ENCODE data around the gene FBXO28. TPM values are rescaled to one million over a fixed set of nuclear protein-coding genes. Genes with fewer than 3 reads are reported as not detected.

The FBXO28 gene
- total RNA-seq, 1 donor from 2014 or later = 40.6 TPM

GRCh38 chr1:224127925-224128819 is 14.3 kb downstream of the FBXO28 start:
- TF ChIP-seq CTCF (IDR thresholded peaks at IDR 0.05; ENCODE audit: unreplicated experiment) = no peak
- Mint-ChIP-seq H3K27ac (ENCODE audit: unreplicated experiment) (no peak overlapping the region), H3K9me3 (ENCODE audit: unreplicated experiment) (no peaks in the 10 kb centered on the region), H3K36me3 (ENCODE audit: low read depth, unreplicated experiment) (peaks cover 28% of the 10 kb centered on the region), H3K4me3 (ENCODE audit: unreplicated experiment) (no peak overlapping the region), H3K4me1 (ENCODE audit: unreplicated experiment) (no peaks in the 10 kb centered on the region), H3K27me3 (ENCODE audit: unreplicated experiment) (no peaks in the 10 kb centered on the region)
- DNase-seq (ENCODE audit: low spot score) = no peak

- peak overlapping the region; percentile 67 for H3K4me3 Mint-ChIP-seq (ENCODE audit: unreplicated experiment)
- H3K27me3 Mint-ChIP-seq (ENCODE audit: unreplicated experiment) = no peaks in the 10 kb centered on the region
- no peaks in the 10 kb centered on the region for H3K9me3 Mint-ChIP-seq (ENCODE audit: unreplicated experiment)
- no peak for DNase-seq (ENCODE audit: low spot score)
- no peak for TF ChIP-seq CTCF (IDR thresholded peaks at IDR 0.05; ENCODE audit: unreplicated experiment)
- peaks cover 28% of the 10 kb centered on the region for H3K36me3 Mint-ChIP-seq (ENCODE audit: low read depth, unreplicated experiment)
- no peak overlapping the region for H3K27ac Mint-ChIP-seq (ENCODE audit: unreplicated experiment)
- H3K4me1 Mint-ChIP-seq (ENCODE audit: unreplicated experiment) = no peaks in the 10 kb centered on the region
Observed at GRCh38 chr1:224131253-224131652, 17.3 kb downstream of the FBXO28 start.

GRCh38 chr1:224132901-224133300 is 19.0 kb downstream of the FBXO28 start:
- H3K27ac Mint-ChIP-seq (ENCODE audit: unreplicated experiment) = no peak overlapping the region
- no peaks in the 10 kb centered on the region for H3K4me1 Mint-ChIP-seq (ENCODE audit: unreplicated experiment)
- H3K36me3 Mint-ChIP-seq (ENCODE audit: low read depth, unreplicated experiment) = peaks cover 25% of the 10 kb centered on the region
- no peak for DNase-seq (ENCODE audit: low spot score)
- H3K4me3 Mint-ChIP-seq (ENCODE audit: unreplicated experiment) = no peak overlapping the region
- no peaks in the 10 kb centered on the region for H3K9me3 Mint-ChIP-seq (ENCODE audit: unreplicated experiment)
- no peaks in the 10 kb centered on the region for H3K27me3 Mint-ChIP-seq (ENCODE audit: unreplicated experiment)
- TF ChIP-seq CTCF (IDR thresholded peaks at IDR 0.05; ENCODE audit: unreplicated experiment) = no peak

GRCh38 chr1:224133741-224134299 is 19.9 kb downstream of the FBXO28 start:
- H3K4me3 Mint-ChIP-seq (ENCODE audit: unreplicated experiment) = no peak overlapping the region
- DNase-seq (ENCODE audit: low spot score) = no peak
- H3K9me3 Mint-ChIP-seq (ENCODE audit: unreplicated experiment) = no peaks in the 10 kb centered on the region
- no peaks in the 10 kb centered on the region for H3K4me1 Mint-ChIP-seq (ENCODE audit: unreplicated experiment)
- no peak for TF ChIP-seq CTCF (IDR thresholded peaks at IDR 0.05; ENCODE audit: unreplicated experiment)
- no peaks in the 10 kb centered on the region for H3K27me3 Mint-ChIP-seq (ENCODE audit: unreplicated experiment)
- H3K27ac Mint-ChIP-seq (ENCODE audit: unreplicated experiment) = no peak overlapping the region
- H3K36me3 Mint-ChIP-seq (ENCODE audit: low read depth, unreplicated experiment) = peaks cover 25% of the 10 kb centered on the region

GRCh38 chr1:224137518-224137917 is 23.6 kb downstream of the FBXO28 start:
- H3K9me3 Mint-ChIP-seq (ENCODE audit: unreplicated experiment) = no peaks in the 10 kb centered on the region
- no peaks in the 10 kb centered on the region for H3K27me3 Mint-ChIP-seq (ENCODE audit: unreplicated experiment)
- H3K27ac Mint-ChIP-seq (ENCODE audit: unreplicated experiment) = no peak overlapping the region
- H3K36me3 Mint-ChIP-seq (ENCODE audit: low read depth, unreplicated experiment) = no peaks in the 10 kb centered on the region
- no peaks in the 10 kb centered on the region for H3K4me1 Mint-ChIP-seq (ENCODE audit: unreplicated experiment)
- no peak overlapping the region for H3K4me3 Mint-ChIP-seq (ENCODE audit: unreplicated experiment)
- TF ChIP-seq CTCF (IDR thresholded peaks at IDR 0.05; ENCODE audit: unreplicated experiment) = no peak
- DNase-seq (ENCODE audit: low spot score) = no peak
